ENCODE results near the gene STEAP1. TPM values are rescaled to one million over a fixed set of nuclear protein-coding genes. Genes with fewer than 3 reads are reported as not detected.

STEAP1 gene
- polyA plus RNA-seq, 3 donors, result not detected

DNA sequence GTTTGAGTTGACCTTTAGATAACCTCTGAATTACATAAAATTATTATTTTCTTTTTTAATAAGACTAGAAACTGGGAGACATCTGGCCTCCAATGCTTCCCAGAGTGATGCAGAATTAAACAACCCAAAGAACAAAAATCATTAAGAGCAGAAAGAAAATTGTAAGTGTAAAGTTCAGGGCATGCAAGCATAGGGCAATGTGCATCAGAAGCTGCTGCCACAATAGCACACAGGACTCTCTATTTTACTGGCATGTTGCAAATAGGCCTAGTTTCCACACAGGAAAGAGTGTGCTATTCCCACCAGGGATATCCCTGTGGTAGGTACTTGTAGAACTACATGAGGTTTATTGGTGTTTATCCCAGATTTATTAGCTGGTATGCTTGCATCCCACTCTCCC is 36.7 kb downstream of the STEAP1 start:
- Histone ChIP-seq H3K9ac (ENCODE audit: insufficient read depth, low read length, poor library complexity, severe bottlenecking) (no peak overlapping the region), H3K27ac (ENCODE audit: low read depth in 1 of 2, low read length in 2 of 2) (no peak overlapping the region), H3K4me1 (ENCODE audit: control insufficient read depth in 1 of 2, insufficient read depth in 2 of 2, low read length in 2 of 2) (no peaks in the 10 kb centered on the region), H4K20me1 (ENCODE audit: insufficient read depth, low read length) (no peaks in the 10 kb centered on the region), H3K27me3 (ENCODE audit: control insufficient read depth in 2 of 2, insufficient read depth in 2 of 2, low read length in 2 of 2) (no peaks in the 10 kb centered on the region), H3K79me2 (ENCODE audit: insufficient read depth, low read length) (no peaks in the 10 kb centered on the region), H2AFZ (ENCODE audit: insufficient read depth, low read depth, low read length, poor library complexity, severe bottlenecking) (no peak overlapping the region), H3K36me3 (replicated peaks in 1 of 2; ENCODE audit: control insufficient read depth in 1 of 2, insufficient read depth in 2 of 2, low read length in 2 of 2) (no peaks in the 10 kb centered on the region), H3K9me3 (replicated peaks in 1 of 2; ENCODE audit: control insufficient read depth in 1 of 2, insufficient read depth in 1 of 2, low read length in 2 of 2) (peaks cover 14 to 16% of the 10 kb centered on the region in 2 donors), H3K4me3 (replicated peaks in 1 of 3; ENCODE audit: low read depth in 2 of 3, low read length in 3 of 3) (no peak overlapping the region), H3K4me2 (replicated peaks; ENCODE audit: extremely low read depth, low read length, poor library complexity, severe bottlenecking) (no peak overlapping the region)
- no peaks in the 10 kb centered on the region for H3K4me1 Mint-ChIP-seq
- no peak for TF ChIP-seq CTCF (IDR thresholded peaks at IDR 0.05)
- intact Hi-C loops (cut with micrococcal nuclease), result no loop called here
- no peak overlapping the region for H3K27ac Mint-ChIP-seq
- no peaks in the 10 kb centered on the region for H3K27me3 Mint-ChIP-seq (ENCODE audit: low read depth in 3 of 3)
- DNase-seq, result no peak
- no peak overlapping the region for H3K4me3 Mint-ChIP-seq
- peaks cover 3 to 24% (median 13%) of the 10 kb centered on the region in 7 donors for H3K9me3 Mint-ChIP-seq
- H3K36me3 Mint-ChIP-seq, result no peaks in the 10 kb centered on the region

DNA sequence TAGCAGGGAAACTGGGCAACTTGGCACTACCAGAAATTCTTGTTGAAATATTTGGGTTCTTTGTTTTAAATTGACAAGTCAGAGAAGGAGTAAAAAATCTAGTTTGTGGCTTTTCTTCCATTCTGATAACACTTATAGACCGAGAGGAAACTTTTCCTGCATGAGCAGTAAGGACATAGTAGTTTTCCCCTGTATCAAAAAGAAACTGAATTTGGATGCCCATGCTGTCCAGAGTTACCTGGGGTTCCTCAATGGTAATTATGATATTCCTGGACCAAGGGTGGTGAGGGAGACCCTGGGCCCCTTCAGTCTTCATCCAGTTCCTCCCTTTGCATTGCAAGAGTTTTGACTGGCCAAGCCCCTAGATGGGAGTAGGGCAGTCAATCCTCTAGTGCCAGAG is 37.4 kb downstream of the STEAP1 start:
- Histone ChIP-seq H4K20me1 (ENCODE audit: insufficient read depth, low read length) (no peaks in the 10 kb centered on the region), H3K9me3 (replicated peaks in 1 of 2; ENCODE audit: control insufficient read depth in 1 of 2, insufficient read depth in 1 of 2, low read length in 2 of 2) (peaks cover 14 to 16% of the 10 kb centered on the region in 2 donors), H3K4me1 (ENCODE audit: control insufficient read depth in 1 of 2, insufficient read depth in 2 of 2, low read length in 2 of 2) (no peaks in the 10 kb centered on the region), H3K9ac (ENCODE audit: insufficient read depth, low read length, poor library complexity, severe bottlenecking) (no peak overlapping the region), H3K27me3 (ENCODE audit: control insufficient read depth in 2 of 2, insufficient read depth in 2 of 2, low read length in 2 of 2) (no peaks in the 10 kb centered on the region), H2AFZ (ENCODE audit: insufficient read depth, low read depth, low read length, poor library complexity, severe bottlenecking) (no peak overlapping the region), H3K79me2 (ENCODE audit: insufficient read depth, low read length) (no peaks in the 10 kb centered on the region), H3K4me3 (replicated peaks in 1 of 3; ENCODE audit: low read depth in 2 of 3, low read length in 3 of 3) (no peak overlapping the region), H3K27ac (ENCODE audit: low read depth in 1 of 2, low read length in 2 of 2) (no peak overlapping the region), H3K36me3 (replicated peaks in 1 of 2; ENCODE audit: control insufficient read depth in 1 of 2, insufficient read depth in 2 of 2, low read length in 2 of 2) (no peaks in the 10 kb centered on the region), H3K4me2 (replicated peaks; ENCODE audit: extremely low read depth, low read length, poor library complexity, severe bottlenecking) (no peak overlapping the region)
- DNase-seq, result no peak
- WGBS (ENCODE audit: insufficient coverage), result no CpG with 5 or more reads among the region's 1 CpG
- peak overlapping the region in 1 of 2 donors; percentile 3 for H3K4me3 Mint-ChIP-seq
- TF ChIP-seq CTCF (IDR thresholded peaks at IDR 0.05), result no peak
- intact Hi-C loops (cut with micrococcal nuclease), result no loop called here
- H3K27me3 Mint-ChIP-seq (ENCODE audit: low read depth in 3 of 3), result no peaks in the 10 kb centered on the region
- no peak overlapping the region for H3K27ac Mint-ChIP-seq
- no peaks in the 10 kb centered on the region for H3K4me1 Mint-ChIP-seq
- H3K9me3 Mint-ChIP-seq, result peaks cover 3 to 24% (median 13%) of the 10 kb centered on the region in 7 donors
- H3K36me3 Mint-ChIP-seq, result no peaks in the 10 kb centered on the region

All from CD14-positive monocyte (primary cell).